ENCODE results near the gene CREB5. TPM values are rescaled to one million over a fixed set of nuclear protein-coding genes. Genes with fewer than 3 reads are reported as not detected.

Gene CREB5
- total RNA-seq, 1 donor from 2014 or later = 4.6 TPM

DNA sequence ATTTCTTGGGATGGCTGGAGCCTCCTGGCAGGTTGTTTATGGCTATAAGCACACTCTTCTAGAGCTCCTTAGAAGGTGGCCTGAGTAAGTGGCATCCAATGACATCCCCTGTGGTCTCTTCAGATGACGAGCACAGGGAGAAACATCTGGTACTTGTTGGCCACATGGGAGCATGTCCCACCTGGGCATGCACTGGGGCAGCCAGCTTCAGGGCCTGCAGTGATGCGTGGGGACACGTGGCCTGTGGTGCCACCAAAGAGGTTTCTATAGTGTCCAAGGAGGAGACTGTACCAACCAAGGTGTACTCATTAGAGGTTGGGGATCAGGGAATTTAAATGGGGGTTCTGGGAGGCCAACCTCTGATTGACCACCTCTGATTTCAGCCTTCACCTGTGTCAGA lies 420.4 kb downstream of the CREB5 start:
- H3K4me3 Mint-ChIP-seq (ENCODE audit: low read depth) = no peak overlapping the region
- peaks cover 7% of the 10 kb centered on the region for H3K9me3 Mint-ChIP-seq (ENCODE audit: low read depth)
- no peak overlapping the region for H3K27ac Mint-ChIP-seq
- TF ChIP-seq, protein P1, sequence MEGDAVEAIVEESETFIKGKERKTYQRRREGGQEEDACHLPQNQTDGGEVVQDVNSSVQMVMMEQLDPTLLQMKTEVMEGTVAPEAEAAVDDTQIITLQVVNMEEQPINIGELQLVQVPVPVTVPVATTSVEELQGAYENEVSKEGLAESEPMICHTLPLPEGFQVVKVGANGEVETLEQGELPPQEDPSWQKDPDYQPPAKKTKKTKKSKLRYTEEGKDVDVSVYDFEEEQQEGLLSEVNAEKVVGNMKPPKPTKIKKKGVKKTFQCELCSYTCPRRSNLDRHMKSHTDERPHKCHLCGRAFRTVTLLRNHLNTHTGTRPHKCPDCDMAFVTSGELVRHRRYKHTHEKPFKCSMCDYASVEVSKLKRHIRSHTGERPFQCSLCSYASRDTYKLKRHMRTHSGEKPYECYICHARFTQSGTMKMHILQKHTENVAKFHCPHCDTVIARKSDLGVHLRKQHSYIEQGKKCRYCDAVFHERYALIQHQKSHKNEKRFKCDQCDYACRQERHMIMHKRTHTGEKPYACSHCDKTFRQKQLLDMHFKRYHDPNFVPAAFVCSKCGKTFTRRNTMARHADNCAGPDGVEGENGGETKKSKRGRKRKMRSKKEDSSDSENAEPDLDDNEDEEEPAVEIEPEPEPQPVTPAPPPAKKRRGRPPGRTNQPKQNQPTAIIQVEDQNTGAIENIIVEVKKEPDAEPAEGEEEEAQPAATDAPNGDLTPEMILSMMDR (IDR thresholded peaks at IDR 0.05; ENCODE audit: unreplicated experiment) = no peak
- H3K27me3 Mint-ChIP-seq = no peaks in the 10 kb centered on the region
- no peak for DNase-seq (ENCODE audit: low spot score, unreplicated experiment)
- no peaks in the 10 kb centered on the region for H3K36me3 Mint-ChIP-seq (ENCODE audit: insufficient read depth)
- H3K4me1 Mint-ChIP-seq (ENCODE audit: low read depth) = no peaks in the 10 kb centered on the region

DNA sequence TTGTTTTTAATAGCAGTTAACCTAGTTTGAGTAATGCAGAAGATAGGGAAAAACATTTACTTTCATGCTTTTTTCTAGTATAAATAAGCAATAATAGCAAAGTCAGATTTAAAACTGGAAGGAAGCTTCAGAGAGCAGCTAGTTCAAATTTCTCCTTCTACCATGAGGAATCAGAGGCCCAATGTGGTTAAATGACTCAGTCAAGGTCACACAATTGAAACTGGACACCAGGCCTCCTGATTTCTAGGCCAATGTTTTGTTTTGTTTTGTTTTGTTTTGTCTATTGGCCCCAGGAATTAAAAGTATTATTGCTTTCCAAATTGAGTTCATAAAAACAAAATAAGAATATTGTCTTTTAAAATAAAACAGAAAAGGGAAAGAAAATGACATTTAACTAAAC lies 423.5 kb downstream of the CREB5 start:
- Mint-ChIP-seq H3K4me3 (ENCODE audit: low read depth) (no peak overlapping the region), H3K9me3 (ENCODE audit: low read depth) (peaks cover 6% of the 10 kb centered on the region), H3K36me3 (ENCODE audit: insufficient read depth) (no peaks in the 10 kb centered on the region), H3K27ac (no peak overlapping the region), H3K4me1 (ENCODE audit: low read depth) (peaks cover 3% of the 10 kb centered on the region), H3K27me3 (no peaks in the 10 kb centered on the region)
- no peak for DNase-seq (ENCODE audit: low spot score, unreplicated experiment)
- TF ChIP-seq, protein P1 (IDR thresholded peaks at IDR 0.05; ENCODE audit: unreplicated experiment) = no peak

DNA sequence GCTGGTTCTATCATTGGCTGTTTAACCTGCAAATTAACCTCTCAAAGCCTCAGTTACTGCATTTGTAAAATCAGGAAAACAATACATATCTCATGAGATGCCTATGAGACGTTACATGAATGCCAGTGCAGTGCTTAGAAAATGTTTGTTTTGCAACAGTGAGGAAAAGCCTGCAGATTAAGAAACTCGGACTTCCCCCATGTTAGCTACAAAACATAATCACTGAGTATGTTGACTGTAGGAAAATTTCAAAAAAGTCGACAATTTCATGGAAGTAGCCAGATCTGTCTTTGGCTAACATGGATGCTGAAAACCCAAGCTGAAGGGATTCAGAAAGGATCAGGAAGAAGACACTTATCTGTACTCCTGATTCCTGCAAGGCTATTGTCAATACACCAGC lies 424.4 kb downstream of the CREB5 start:
- no peaks in the 10 kb centered on the region for H3K36me3 Mint-ChIP-seq (ENCODE audit: insufficient read depth)
- no peaks in the 10 kb centered on the region for H3K27me3 Mint-ChIP-seq
- no peak overlapping the region for H3K27ac Mint-ChIP-seq
- TF ChIP-seq, protein P1 (IDR thresholded peaks at IDR 0.05; ENCODE audit: unreplicated experiment) = no peak
- no peak overlapping the region for H3K4me3 Mint-ChIP-seq (ENCODE audit: low read depth)
- peaks cover 6% of the 10 kb centered on the region for H3K9me3 Mint-ChIP-seq (ENCODE audit: low read depth)
- DNase-seq (ENCODE audit: low spot score, unreplicated experiment) = no peak
- peaks cover 6% of the 10 kb centered on the region for H3K4me1 Mint-ChIP-seq (ENCODE audit: low read depth)

DNA sequence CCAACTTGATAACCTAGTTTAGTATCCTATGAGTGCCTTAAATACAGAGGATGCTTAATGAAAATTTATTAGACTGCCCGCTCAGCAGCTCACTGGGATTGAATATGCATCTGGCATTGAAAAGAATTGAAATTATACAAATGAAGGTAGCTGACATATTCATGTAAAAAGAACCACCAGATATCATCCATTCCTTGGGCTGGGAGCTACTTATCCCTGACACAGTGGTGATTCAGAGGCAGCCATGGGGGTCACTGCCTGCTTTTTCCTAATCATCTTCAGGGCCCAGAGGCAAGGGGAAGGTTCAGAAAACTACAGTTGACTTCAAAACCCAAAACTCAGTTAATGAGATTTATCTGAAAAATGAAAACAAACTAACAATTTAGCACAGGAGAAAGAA lies 424.9 kb downstream of the CREB5 start:
- DNase-seq (ENCODE audit: low spot score, unreplicated experiment) = no peak
- TF ChIP-seq, protein P1 (IDR thresholded peaks at IDR 0.05; ENCODE audit: unreplicated experiment) = no peak
- Mint-ChIP-seq H3K4me1 (ENCODE audit: low read depth) (peaks cover 10% of the 10 kb centered on the region), H3K4me3 (ENCODE audit: low read depth) (no peak overlapping the region), H3K36me3 (ENCODE audit: insufficient read depth) (no peaks in the 10 kb centered on the region), H3K27ac (no peak overlapping the region), H3K9me3 (ENCODE audit: low read depth) (peaks cover 6% of the 10 kb centered on the region), H3K27me3 (no peaks in the 10 kb centered on the region)

DNA sequence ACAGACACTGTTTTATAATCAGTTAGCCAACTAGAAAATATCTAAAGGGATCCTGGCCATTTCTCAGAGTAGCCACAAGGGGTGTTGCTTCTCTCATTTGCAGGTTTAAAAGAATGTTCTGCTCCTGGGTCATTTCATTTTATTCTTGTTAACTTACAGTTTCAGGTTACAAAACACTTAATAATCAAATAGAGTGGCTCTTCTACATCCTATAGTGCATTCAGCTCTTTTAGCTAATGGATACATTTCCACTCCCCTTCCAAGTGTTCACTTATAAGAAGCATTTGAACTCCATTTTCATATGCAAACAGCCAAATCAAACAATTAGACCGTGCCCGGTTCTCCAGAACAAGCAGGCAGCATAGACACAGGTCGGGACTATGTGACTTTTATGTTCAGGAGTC lies 428.3 kb downstream of the CREB5 start:
- Mint-ChIP-seq H3K9me3 (ENCODE audit: low read depth) (peaks cover 8% of the 10 kb centered on the region), H3K36me3 (ENCODE audit: insufficient read depth) (no peaks in the 10 kb centered on the region), H3K4me3 (ENCODE audit: low read depth) (no peak overlapping the region), H3K27ac (no peak overlapping the region), H3K27me3 (peaks cover 2% of the 10 kb centered on the region), H3K4me1 (ENCODE audit: low read depth) (peaks cover 33% of the 10 kb centered on the region)
- DNase-seq (ENCODE audit: low spot score, unreplicated experiment) = no peak
- TF ChIP-seq, protein P1 (IDR thresholded peaks at IDR 0.05; ENCODE audit: unreplicated experiment) = peak; percentile 58

Data from progenitor cell of endocrine pancreas (in vitro differentiated cells).